GM12801 (cell line): ENCODE measurements around the gene KRT36.

Source experiments
- CTCF ChIP-seq: IDR thresholded peaks from one replicate; pipeline ENCODE4 v1.5.1; 2011; ENCODE audit warnings: control low read depth; ENCODE audit not compliant: insufficient read length; ENCODE audit errors: extremely low read depth

KRT36 gene

GRCh38 chr17:41511716-41512115 is 22.0 kb upstream of the KRT36 start:
- TF ChIP-seq CTCF: no peak

- TF ChIP-seq CTCF: no peak
Measured at GRCh38 chr17:41511116-41511515, 21.4 kb upstream of the KRT36 start.

GRCh38 chr17:41510251-41511065 is 20.7 kb upstream of the KRT36 start:
- no peak for TF ChIP-seq CTCF

GRCh38 chr17:41507315-41507880 is 17.7 kb upstream of the KRT36 start:
- no peak for TF ChIP-seq CTCF

GRCh38 chr17:41505809-41506767 is 16.4 kb upstream of the KRT36 start:
- TF ChIP-seq CTCF: no peak

- no peak for TF ChIP-seq CTCF
Measured at GRCh38 chr17:41505007-41505808, 15.5 kb upstream of the KRT36 start, which contains the start of gene KRT13. KRT13 (minus strand) TSS chr17:41505612; CDS start chr17:41505550, 62 bp downstream.
